ENCODE measurements around the gene POLE2. TPM values are rescaled to one million over a fixed set of nuclear protein-coding genes. Genes with fewer than 3 reads are reported as not detected.
A peak's percentile ranks its signal among the peaks of the same experiment; 100 is the strongest.
"Not testable (repeated sequence)": the region's sequence is repeated elsewhere in the genome, so short reads cannot be mapped to it uniquely, and the experiment has no call there.

Gene POLE2
- total RNA-seq, 1 donor from 2014 or later = 6.7 TPM

GRCh38 chr14:49622022-49622607 is 65.9 kb downstream of the POLE2 start:
- H3K4me3 Mint-ChIP-seq (ENCODE audit: unreplicated experiment) = peak overlapping the region; percentile 94
- no peaks in the 10 kb centered on the region for H3K9me3 Mint-ChIP-seq (ENCODE audit: unreplicated experiment)
- peaks cover 20% of the 10 kb centered on the region for H3K4me1 Mint-ChIP-seq (ENCODE audit: unreplicated experiment)
- no peak for DNase-seq (ENCODE audit: low spot score)
- H3K27ac Mint-ChIP-seq (ENCODE audit: unreplicated experiment) = peak overlapping the region; percentile 63
- H3K27me3 Mint-ChIP-seq (ENCODE audit: unreplicated experiment) = peaks cover 21% of the 10 kb centered on the region
- H3K36me3 Mint-ChIP-seq (ENCODE audit: low read depth, unreplicated experiment) = peaks cover 19% of the 10 kb centered on the region
- no peak for TF ChIP-seq CTCF (IDR thresholded peaks at IDR 0.05; ENCODE audit: unreplicated experiment)

GRCh38 chr14:49621114-49621881 is 66.7 kb downstream of the POLE2 start:
- Mint-ChIP-seq H3K27me3 (ENCODE audit: unreplicated experiment) (peaks cover 22% of the 10 kb centered on the region), H3K4me3 (ENCODE audit: unreplicated experiment) (peak overlapping the region; percentile 98), H3K27ac (ENCODE audit: unreplicated experiment) (peak overlapping the region; percentile 63), H3K9me3 (ENCODE audit: unreplicated experiment) (no peaks in the 10 kb centered on the region), H3K36me3 (ENCODE audit: low read depth, unreplicated experiment) (peaks cover 17% of the 10 kb centered on the region), H3K4me1 (ENCODE audit: unreplicated experiment) (peaks cover 20% of the 10 kb centered on the region)
- peak; percentile 70 for DNase-seq (ENCODE audit: low spot score)
- no peak for TF ChIP-seq CTCF (IDR thresholded peaks at IDR 0.05; ENCODE audit: unreplicated experiment)

- peak within 1 kb of the TSS; percentile 98 for H3K27ac Mint-ChIP-seq (ENCODE audit: unreplicated experiment)
- peaks cover 20% of the 10 kb centered on the region for H3K4me1 Mint-ChIP-seq (ENCODE audit: unreplicated experiment)
- peak; percentile 98 for DNase-seq (ENCODE audit: low spot score)
- peak; percentile 8 for TF ChIP-seq CTCF (IDR thresholded peaks at IDR 0.05; ENCODE audit: unreplicated experiment)
- H3K27me3 Mint-ChIP-seq (ENCODE audit: unreplicated experiment) = peaks cover 22% of the 10 kb centered on the region
- peak within 1 kb of the TSS; percentile 98 for H3K4me3 Mint-ChIP-seq (ENCODE audit: unreplicated experiment)
- H3K36me3 Mint-ChIP-seq (ENCODE audit: low read depth, unreplicated experiment) = peaks cover 17% of the 10 kb centered on the region
- H3K9me3 Mint-ChIP-seq (ENCODE audit: unreplicated experiment) = no peaks in the 10 kb centered on the region
Observed at GRCh38 chr14:49620182-49621113, 67.6 kb downstream of the POLE2 start, which contains the start of the genes MGAT2 and RPL36AL. TSS of gene MGAT2 (plus strand) at chr14:49620799. CDS start at chr14:49621269, 470 bp downstream. TSS of gene RPL36AL (minus strand) at chr14:49620626. CDS start at chr14:49619104, 1,522 bp downstream.

- H3K27me3 Mint-ChIP-seq (ENCODE audit: unreplicated experiment) = peaks cover 22% of the 10 kb centered on the region
- peak overlapping the region; percentile 98 for H3K27ac Mint-ChIP-seq (ENCODE audit: unreplicated experiment)
- peak overlapping the region; percentile 98 for H3K4me3 Mint-ChIP-seq (ENCODE audit: unreplicated experiment)
- DNase-seq (ENCODE audit: low spot score) = no peak
- peaks cover 17% of the 10 kb centered on the region for H3K36me3 Mint-ChIP-seq (ENCODE audit: low read depth, unreplicated experiment)
- no peak for TF ChIP-seq CTCF (IDR thresholded peaks at IDR 0.05; ENCODE audit: unreplicated experiment)
- peaks cover 20% of the 10 kb centered on the region for H3K4me1 Mint-ChIP-seq (ENCODE audit: unreplicated experiment)
- H3K9me3 Mint-ChIP-seq (ENCODE audit: unreplicated experiment) = no peaks in the 10 kb centered on the region
Observed at GRCh38 chr14:49619730-49620129, 68.3 kb downstream of the POLE2 start.

- DNase-seq (ENCODE audit: low spot score); H3K9me3 Mint-ChIP-seq (ENCODE audit: unreplicated experiment): not testable (repeated sequence)
- Mint-ChIP-seq H3K36me3 (ENCODE audit: low read depth, unreplicated experiment) (peaks cover 17% of the 10 kb centered on the region), H3K4me3 (ENCODE audit: unreplicated experiment) (peak overlapping the region; percentile 98), H3K27me3 (ENCODE audit: unreplicated experiment) (peaks cover 22% of the 10 kb centered on the region), H3K4me1 (ENCODE audit: unreplicated experiment) (peaks cover 20% of the 10 kb centered on the region), H3K27ac (ENCODE audit: unreplicated experiment) (peak overlapping the region; percentile 98)
Observed at GRCh38 chr14:49619273-49619672, 68.7 kb downstream of the POLE2 start.

Data from endothelial cell (in vitro differentiated cells).